ENCODE data around the gene STMP1.

The STMP1 gene

GRCh38 chr7:135706858-135707569 lies 44.7 kb downstream of the STMP1 start:
- no peaks in the 10 kb centered on the region for H3K9me3 ChIP-seq (ENCODE audit: control insufficient read depth, insufficient read depth, low read length)
- H3K4me1 ChIP-seq (ENCODE audit: control insufficient read depth, low read length), result no peaks in the 10 kb centered on the region
- peaks cover 3% of the 10 kb centered on the region; the same call in 1 of the 2 replicates for H3K27me3 ChIP-seq (ENCODE audit: control insufficient read depth, low read length)
- no peak overlapping the region for H3K27ac ChIP-seq (ENCODE audit: low read depth, low read length)
- H3K36me3 ChIP-seq (ENCODE audit: control insufficient read depth, low read length), result no peaks in the 10 kb centered on the region
- H3K4me3 ChIP-seq (ENCODE audit: low read length), result no peak overlapping the region
- H3K79me2 ChIP-seq (ENCODE audit: control insufficient read depth, low read length), result no peaks in the 10 kb centered on the region
- no peak overlapping the region for H3K4me2 ChIP-seq (ENCODE audit: low read length)
- H3K9me2 ChIP-seq (replicated peaks; ENCODE audit: control insufficient read depth, low read length), result no peaks in the 10 kb centered on the region
- no peaks in the 10 kb centered on the region for H3F3A ChIP-seq (ENCODE audit: control insufficient read depth, insufficient read depth)
- H4K20me1 ChIP-seq (ENCODE audit: control insufficient read depth, insufficient read depth, low read depth, low read length), result no peaks in the 10 kb centered on the region
- TF ChIP-seq CTCF (IDR thresholded peaks at IDR 0.05; ENCODE audit: low read depth, low read length, poor library complexity, severe bottlenecking) (no peak), EZH2phosphoT487 (IDR thresholded peaks at IDR 0.05; ENCODE audit: borderline replicate concordance, low read length) (no peak)

DNA sequence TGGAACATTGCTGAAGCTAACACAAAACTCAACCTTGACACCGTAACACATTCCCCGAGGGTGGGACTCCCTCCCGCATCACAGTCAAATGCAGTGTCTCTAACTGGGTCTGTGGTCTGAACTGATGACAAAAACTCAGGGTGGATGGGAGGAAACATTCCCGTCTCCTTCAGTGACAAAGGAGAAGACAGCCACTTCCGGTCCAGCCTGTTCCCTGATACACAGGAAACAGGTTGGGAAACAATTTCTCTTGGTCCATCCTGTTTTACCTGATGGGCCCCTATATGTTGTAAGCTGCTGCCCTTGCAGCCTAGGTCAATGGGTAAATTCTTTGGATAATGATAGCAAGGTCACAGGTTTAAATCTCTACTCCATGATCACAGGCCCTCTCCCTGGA lies 45.3 kb downstream of the STMP1 start:
- H3K9me2 ChIP-seq (replicated peaks; ENCODE audit: control insufficient read depth, low read length), result no peaks in the 10 kb centered on the region
- H3K4me2 ChIP-seq (ENCODE audit: low read length), result no peak overlapping the region
- H3K36me3 ChIP-seq (ENCODE audit: control insufficient read depth, low read length), result no peaks in the 10 kb centered on the region
- H3K79me2 ChIP-seq (ENCODE audit: control insufficient read depth, low read length), result no peaks in the 10 kb centered on the region
- no peaks in the 10 kb centered on the region for H4K20me1 ChIP-seq (ENCODE audit: control insufficient read depth, insufficient read depth, low read depth, low read length)
- no peak for TF ChIP-seq CTCF (IDR thresholded peaks at IDR 0.05; ENCODE audit: low read depth, low read length, poor library complexity, severe bottlenecking)
- no peak for TF ChIP-seq EZH2phosphoT487 (IDR thresholded peaks at IDR 0.05; ENCODE audit: borderline replicate concordance, low read length)
- H3F3A ChIP-seq (ENCODE audit: control insufficient read depth, insufficient read depth), result no peaks in the 10 kb centered on the region
- no peak overlapping the region for H3K4me3 ChIP-seq (ENCODE audit: low read length)
- no peaks in the 10 kb centered on the region for H3K9me3 ChIP-seq (ENCODE audit: control insufficient read depth, insufficient read depth, low read length)
- H3K27me3 ChIP-seq (ENCODE audit: control insufficient read depth, low read length), result peaks cover 3% of the 10 kb centered on the region; the same call in 1 of the 2 replicates
- no peak overlapping the region for H3K27ac ChIP-seq (ENCODE audit: low read depth, low read length)
- no peaks in the 10 kb centered on the region for H3K4me1 ChIP-seq (ENCODE audit: control insufficient read depth, low read length)

- H4K20me1 ChIP-seq (ENCODE audit: control insufficient read depth, insufficient read depth, low read depth, low read length), result no peaks in the 10 kb centered on the region
- H3K79me2 ChIP-seq (ENCODE audit: control insufficient read depth, low read length), result no peaks in the 10 kb centered on the region
- no peaks in the 10 kb centered on the region for H3K9me2 ChIP-seq (replicated peaks; ENCODE audit: control insufficient read depth, low read length)
- H3K9me3 ChIP-seq (ENCODE audit: control insufficient read depth, insufficient read depth, low read length), result no peaks in the 10 kb centered on the region
- H3K4me2 ChIP-seq (ENCODE audit: low read length), result no peak overlapping the region
- H3K27me3 ChIP-seq (ENCODE audit: control insufficient read depth, low read length), result peaks cover 3% of the 10 kb centered on the region; the same call in 1 of the 2 replicates
- no peaks in the 10 kb centered on the region for H3F3A ChIP-seq (ENCODE audit: control insufficient read depth, insufficient read depth)
- no peaks in the 10 kb centered on the region for H3K36me3 ChIP-seq (ENCODE audit: control insufficient read depth, low read length)
- H3K27ac ChIP-seq (ENCODE audit: low read depth, low read length), result no peak overlapping the region
- H3K4me1 ChIP-seq (ENCODE audit: control insufficient read depth, low read length), result no peaks in the 10 kb centered on the region
- TF ChIP-seq EZH2phosphoT487 (IDR thresholded peaks at IDR 0.05; ENCODE audit: borderline replicate concordance, low read length) (no peak), CTCF (IDR thresholded peaks at IDR 0.05; ENCODE audit: low read depth, low read length, poor library complexity, severe bottlenecking) (no peak)
- no peak overlapping the region for H3K4me3 ChIP-seq (ENCODE audit: low read length)
Observed at GRCh38 chr7:135708041-135708440, 45.7 kb downstream of the STMP1 start.

All from DOHH2 (cell line).